DLD1 (cell line): ENCODE measurements around the gene RSRC1.
"Not testable (repeated sequence)": the region's sequence is repeated elsewhere in the genome, so short reads cannot be mapped to it uniquely, and the experiment has no call there.

Experiments used
- in situ Hi-C: cut with HindIII; loops from 2 replicates; pipeline ENCODE4 v1.10.0; 2017; ENCODE audit warnings: low sequenced_read_pairs

The RSRC1 gene

DNA sequence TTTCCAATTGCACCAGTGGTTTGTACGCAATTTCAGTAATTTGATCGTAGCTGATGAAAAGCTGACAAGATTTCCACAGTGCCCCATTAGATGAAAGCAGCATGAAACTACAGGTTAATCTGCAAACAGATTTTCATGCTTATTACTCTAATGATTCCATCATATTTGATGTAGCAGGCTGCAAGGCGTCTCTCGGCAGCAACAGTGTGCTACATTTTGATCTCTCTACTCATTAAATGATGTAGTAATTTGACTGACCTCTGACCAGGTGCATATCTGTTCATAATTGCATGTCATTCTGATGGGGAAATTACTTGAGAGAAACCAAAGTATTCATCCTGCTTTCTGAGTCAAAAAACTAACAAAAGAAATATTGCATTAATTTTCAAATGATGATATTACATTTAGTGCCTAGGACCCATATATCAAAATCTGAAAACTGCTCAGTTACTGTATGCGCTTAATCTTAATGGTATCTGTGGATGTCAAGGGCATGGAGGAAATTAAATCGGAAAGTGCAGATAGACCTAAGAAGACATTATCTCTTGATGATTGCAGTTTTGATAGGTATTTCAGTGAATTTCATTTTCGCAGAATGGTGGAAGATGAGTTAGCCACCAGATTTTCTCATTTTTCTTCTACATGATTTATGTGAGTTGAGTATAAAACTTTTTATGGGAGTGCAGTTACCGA is 198.5 kb downstream of the RSRC1 start:
- in situ Hi-C loops, result no loop called here

- in situ Hi-C loops, result no loop called here
These were observed 202.8 kb downstream of the RSRC1 start for GRCh38 chr3:158312560-158313141.

GRCh38 chr3:158313338-158313927 is 203.5 kb downstream of the RSRC1 start:
- in situ Hi-C loops, result no loop called here

- in situ Hi-C loops, result no loop called here
These were observed 204.8 kb downstream of the RSRC1 start for GRCh38 chr3:158314426-158315357.

DNA sequence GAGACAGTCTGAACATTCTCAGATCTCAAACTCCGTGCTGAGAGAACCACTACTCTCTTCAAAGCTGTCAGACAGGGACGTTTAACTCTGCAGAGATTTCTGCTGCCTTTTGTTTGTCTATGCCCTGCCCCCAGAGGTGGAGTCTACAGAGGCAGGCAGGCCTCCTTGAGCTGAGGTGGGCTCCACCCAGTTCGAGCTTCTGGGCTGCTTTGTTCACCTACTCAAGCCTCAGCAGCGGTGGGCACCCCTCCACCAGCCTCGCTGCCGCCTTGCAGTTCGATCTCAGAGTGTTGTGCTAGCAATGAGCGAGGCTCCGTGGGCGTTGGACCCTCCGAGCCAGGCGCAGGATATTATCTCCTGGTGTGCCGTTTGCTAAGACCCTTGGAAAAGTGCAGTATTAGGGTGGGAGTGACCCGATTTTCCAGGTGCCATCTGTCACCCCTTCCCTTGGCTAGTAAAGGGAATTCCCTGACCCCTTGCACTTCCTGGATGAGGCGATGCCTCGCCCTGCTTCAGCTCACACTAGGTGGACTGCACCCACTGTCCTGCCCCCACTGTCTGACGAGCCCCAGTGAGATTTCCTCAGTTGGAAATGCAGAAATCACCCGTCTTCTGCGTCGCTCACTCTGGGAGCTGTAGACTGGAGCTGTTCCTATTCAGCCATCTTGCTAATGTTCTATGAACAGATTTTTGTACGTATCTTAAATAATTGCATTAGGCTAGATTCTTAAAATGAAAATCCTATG is 220.0 kb downstream of the RSRC1 start:
- in situ Hi-C loops, result not testable (repeated sequence)

DNA sequence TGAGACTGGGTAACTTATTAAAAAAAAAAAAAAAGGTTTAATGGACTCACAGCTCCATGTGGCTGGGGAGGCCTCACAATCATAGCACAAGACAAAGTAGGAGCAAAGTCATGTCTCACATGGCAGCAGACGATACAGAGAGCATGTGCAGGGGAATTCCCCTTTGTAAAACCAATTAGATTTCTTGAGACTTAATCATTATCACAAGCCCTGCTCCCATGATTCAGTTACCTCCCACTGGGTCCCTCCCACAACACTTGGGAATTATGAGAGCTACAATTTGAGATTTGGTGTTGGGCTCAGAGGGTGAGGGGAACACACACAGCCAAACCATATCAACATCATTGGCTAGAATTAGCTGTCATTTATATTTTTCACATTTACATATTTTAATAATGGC is 221.0 kb downstream of the RSRC1 start:
- in situ Hi-C loops, result no loop called here

GRCh38 chr3:158333736-158334135 is 223.8 kb downstream of the RSRC1 start:
- in situ Hi-C loops, result no loop called here

- in situ Hi-C loops, result no loop called here
These were observed 227.2 kb downstream of the RSRC1 start for GRCh38 chr3:158337110-158337509.

GRCh38 chr3:158339638-158340037 is 229.7 kb downstream of the RSRC1 start:
- in situ Hi-C loops, result no loop called here

DNA sequence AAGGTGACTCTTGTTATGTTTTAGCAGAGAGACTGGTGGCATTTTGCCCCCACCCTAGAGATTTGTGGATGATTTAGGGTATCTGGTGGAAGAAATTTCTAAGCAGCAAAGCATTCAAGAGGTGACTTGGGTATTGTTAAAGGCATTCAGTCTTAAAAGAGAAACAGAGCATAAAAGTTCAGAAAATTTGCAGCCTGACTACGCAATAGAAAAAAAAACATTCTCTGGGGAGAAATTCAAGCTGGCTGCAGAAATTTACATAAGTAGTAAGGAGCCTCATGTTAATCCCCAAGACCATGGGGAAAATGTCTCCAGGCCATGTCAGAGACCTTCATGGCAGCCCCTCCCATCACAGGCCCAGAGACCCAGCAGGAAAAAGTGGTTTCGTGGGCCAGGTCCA is 231.1 kb downstream of the RSRC1 start:
- in situ Hi-C loops, result not testable (repeated sequence)

- in situ Hi-C loops, result no loop called here
These were observed 238.1 kb downstream of the RSRC1 start for GRCh38 chr3:158347966-158348365.

DNA sequence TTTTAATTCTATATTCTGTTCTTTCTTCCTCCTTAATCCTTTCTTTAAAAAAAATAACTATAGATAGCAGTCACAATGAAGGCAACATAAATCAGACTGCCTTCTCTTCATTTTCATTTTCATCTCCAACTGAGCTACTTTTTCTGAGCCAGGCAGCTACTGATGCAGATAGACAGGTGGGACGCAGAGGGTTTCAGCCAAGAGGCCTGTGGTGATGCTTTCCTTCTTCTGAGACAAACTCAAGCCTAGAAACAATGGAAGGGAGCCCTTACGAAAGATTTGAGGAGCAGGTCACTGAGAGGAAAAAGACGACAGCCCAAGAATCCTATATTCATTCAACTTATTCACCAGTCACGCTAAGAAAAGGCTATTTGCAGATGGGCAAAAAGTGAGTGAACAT is 241.1 kb downstream of the RSRC1 start:
- in situ Hi-C loops, result no loop called here

GRCh38 chr3:158352551-158352950 is 242.7 kb downstream of the RSRC1 start:
- in situ Hi-C loops, result no loop called here

GRCh38 chr3:158354713-158355112 is 244.8 kb downstream of the RSRC1 start:
- in situ Hi-C loops, result no loop called here

DNA sequence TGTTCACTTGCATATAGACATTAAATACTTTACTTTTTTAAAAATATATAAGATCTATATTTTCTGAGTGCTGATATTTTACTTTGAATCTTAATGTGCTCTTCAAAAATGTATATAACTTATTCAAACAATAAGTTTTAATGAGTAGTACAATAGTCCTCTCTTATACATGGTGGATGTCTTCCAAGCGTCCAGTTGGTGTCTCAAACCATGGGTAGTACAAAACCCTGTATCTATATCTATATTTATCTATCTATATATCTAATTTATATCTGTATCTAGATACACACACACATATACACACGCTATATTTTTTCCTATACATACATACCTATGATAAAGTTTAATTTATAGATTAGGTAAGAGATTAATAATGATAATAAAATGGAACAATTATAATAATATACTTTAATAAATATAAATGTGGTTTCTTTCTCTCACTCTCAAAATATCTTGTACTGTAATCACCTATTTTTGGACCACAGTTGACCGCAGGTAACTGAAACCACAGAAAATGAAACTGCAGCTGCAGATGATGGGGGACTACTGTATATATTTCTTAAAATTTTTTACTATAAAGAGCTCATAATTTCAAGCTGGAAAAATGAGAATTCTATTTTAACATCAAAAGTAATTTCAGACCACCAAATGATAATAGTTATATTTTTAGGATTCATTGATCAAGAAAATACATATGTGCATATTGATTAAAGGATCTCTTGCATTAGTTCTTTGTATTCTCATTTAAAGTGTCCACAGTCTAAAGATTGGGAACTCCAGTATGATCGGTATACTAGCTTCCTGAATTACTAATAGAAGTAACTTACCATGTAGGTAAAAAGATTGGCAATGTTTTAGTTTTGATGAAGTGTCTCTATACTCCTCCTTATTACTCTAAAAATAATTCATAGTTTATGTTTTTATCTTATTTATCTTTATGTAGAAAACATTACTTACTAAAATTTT is 246.0 kb downstream of the RSRC1 start:
- in situ Hi-C loops, result no loop called here

GRCh38 chr3:158359339-158359738 is 249.4 kb downstream of the RSRC1 start:
- in situ Hi-C loops, result no loop called here

DNA sequence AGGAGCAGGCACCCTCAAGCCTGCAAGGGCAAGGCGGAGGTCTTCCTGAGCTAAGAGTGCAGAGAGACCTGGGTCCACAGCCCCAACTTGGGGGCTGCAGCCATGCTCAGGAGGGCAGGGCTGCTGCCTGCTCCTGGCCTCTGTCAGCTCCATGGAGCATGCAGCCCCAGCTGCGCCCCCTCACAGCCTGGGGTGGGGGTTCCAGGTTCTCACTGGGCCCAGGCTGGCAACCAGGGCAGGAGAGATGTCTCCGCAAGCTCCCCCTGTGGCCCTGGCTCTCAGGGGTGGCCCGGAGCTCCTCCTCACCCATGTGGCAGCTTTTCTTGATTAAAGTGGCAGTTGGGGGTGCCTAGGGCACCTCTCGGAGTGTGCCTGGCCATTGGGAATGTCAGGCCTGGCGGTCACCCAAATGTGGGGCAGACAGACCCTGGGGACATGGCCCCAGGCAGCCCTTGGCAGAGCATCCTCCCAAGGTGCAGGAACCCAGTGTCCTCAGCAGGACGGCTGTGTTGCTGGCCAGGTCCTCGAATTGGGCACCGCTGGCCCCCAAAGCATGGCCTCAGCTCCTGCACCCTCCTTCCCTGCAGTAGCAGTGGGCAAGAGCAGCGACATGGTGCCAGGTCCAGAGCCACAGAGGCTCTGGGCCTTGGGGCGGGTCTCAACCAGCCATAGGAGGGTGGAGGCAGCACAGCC is 251.0 kb downstream of the RSRC1 start:
- in situ Hi-C loops, result no loop called here

- in situ Hi-C loops, result no loop called here
These were observed 258.4 kb downstream of the RSRC1 start for GRCh38 chr3:158368271-158368670.

DNA sequence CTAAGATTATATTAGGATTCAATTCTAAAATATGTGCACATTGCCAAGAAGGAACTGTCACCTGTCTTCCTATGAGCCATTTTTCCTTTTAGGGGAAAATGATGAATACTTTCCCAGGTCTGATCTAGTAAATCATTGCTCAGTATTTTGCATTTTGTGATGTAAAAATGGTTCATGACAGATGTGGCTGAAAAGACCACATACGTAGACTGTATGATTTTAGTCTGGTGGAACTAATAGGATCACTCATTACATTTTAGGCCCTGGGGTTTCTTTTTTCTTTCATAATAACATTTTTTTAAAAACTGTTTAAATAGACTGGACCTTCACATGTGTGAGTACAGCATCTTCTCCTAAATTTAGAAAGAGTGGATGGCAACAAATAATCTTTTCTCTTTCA is 259.4 kb downstream of the RSRC1 start:
- in situ Hi-C loops, result no loop called here
